IMR-90 (cell line): ENCODE data around the gene GABARAPL1. TPM values are rescaled to one million over a fixed set of nuclear protein-coding genes. Genes with fewer than 3 reads are reported as not detected.

Experiments used
- ATAC-seq: fragments of 200-7000 bp; cut with Tn5 transposase; 2 replicates; pipeline ENCODE4 v1.9.1; 2020; ENCODE audit warnings: low read depth, mild to moderate bottlenecking, moderate library complexity
- BruUV-seq: library from RNA; stranded (reverse); fragments of 400-500 nt; replicated peaks from 2 replicates; lab custom pipeline; 2021; lab: Mats Ljungman, UMichigan
- CTCF ChIA-PET: fragments of 300-600 bp; formaldehyde crosslinking; extraction: SDS; loops from one replicate; lab custom pipeline; 2021; ENCODE audit warnings: antibody characterized with exemption; lab: Yijun Ruan, JAX
- POLR2A ChIA-PET: fragments of 300-600 bp; sonication (Branson Sonifier 250); formaldehyde crosslinking; loops from one replicate; lab custom pipeline; 2022; ENCODE audit warnings: antibody characterized with exemption; ENCODE audit not compliant: unreplicated experiment; lab: Charles Lee
- DNase-seq: peaks from one replicate; pipeline ENCODE4 v3.0.0; 2013
- H2AFZ ChIP-seq: replicated peaks from 2 replicates; pipeline ENCODE3; 2013; ENCODE audit warnings: low read length, mild to moderate bottlenecking; ENCODE audit not compliant: poor library complexity
- H2AK5ac ChIP-seq: 2 replicates; pipeline ENCODE4 v1.6.1; 2013; ENCODE audit warnings: low read depth, low read length, inconsistent platforms
- H2AK9ac ChIP-seq: replicated peaks from 2 replicates; pipeline ENCODE3; 2013; ENCODE audit warnings: mild to moderate bottlenecking, low read depth, low read length, moderate library complexity; ENCODE audit not compliant: poor library complexity
- H2BK120ac ChIP-seq: 2 replicates; pipeline ENCODE4 v1.6.1; 2013; ENCODE audit warnings: low read depth, low read length, inconsistent platforms
- H2BK15ac ChIP-seq: 3 replicates; pipeline ENCODE4 v1.6.1; 2013; ENCODE audit warnings: low read depth, low read length, inconsistent platforms
- H2BK20ac ChIP-seq: 2 replicates; pipeline ENCODE4 v1.6.1; 2013; ENCODE audit warnings: low read depth, mild to moderate bottlenecking, inconsistent platforms, low read length, moderate library complexity
- H2BK5ac ChIP-seq: 2 replicates; pipeline ENCODE4 v1.6.1; 2013; ENCODE audit warnings: mild to moderate bottlenecking, low read depth, low read length, inconsistent platforms; ENCODE audit not compliant: poor library complexity, severe bottlenecking
- H3K14ac ChIP-seq: replicated peaks from 2 replicates; pipeline ENCODE4 v1.6.1; 2013; ENCODE audit warnings: low read depth, low read length, inconsistent platforms
- H3K18ac ChIP-seq: 2 replicates; pipeline ENCODE4 v1.6.1; 2013; ENCODE audit warnings: low read depth, low read length, control low read depth
- H3K23ac ChIP-seq: 2 replicates; pipeline ENCODE4 v1.6.1; 2013; ENCODE audit warnings: low read depth, low read length, inconsistent platforms
- H3K27ac ChIP-seq: 2 replicates; pipeline ENCODE4 v1.5.1; 2013; ENCODE audit warnings: mild to moderate bottlenecking, control low read depth, low read length; ENCODE audit not compliant: insufficient read depth
- H3K27me3 ChIP-seq: 2 replicates; pipeline ENCODE4 v1.6.1; 2013; ENCODE audit warnings: low read length; ENCODE audit not compliant: control insufficient read depth, insufficient read depth
- H3K36me3 ChIP-seq: 2 replicates; pipeline ENCODE4 v1.6.1; 2013; ENCODE audit warnings: low read length, mixed read lengths; ENCODE audit not compliant: control insufficient read depth, insufficient read depth
- H3K4ac ChIP-seq: 2 replicates; pipeline ENCODE4 v1.6.1; 2013; ENCODE audit warnings: low read depth, low read length, inconsistent platforms
- H3K4me1 ChIP-seq: 2 replicates; pipeline ENCODE4 v1.6.1; 2013; ENCODE audit warnings: low read length, mixed read lengths; ENCODE audit not compliant: control insufficient read depth, insufficient read depth
- H3K4me2 ChIP-seq: 2 replicates; pipeline ENCODE4 v1.6.1; 2013; ENCODE audit warnings: low read depth, mild to moderate bottlenecking, control low read depth, low read length, moderate library complexity
- H3K4me3 ChIP-seq: 2 replicates; pipeline ENCODE4 v1.5.1; 2013; ENCODE audit warnings: low read depth, mild to moderate bottlenecking, control low read depth, low read length, moderate library complexity; ENCODE audit not compliant: insufficient read depth
- H3K56ac ChIP-seq: 2 replicates; pipeline ENCODE4 v1.6.1; 2013; ENCODE audit warnings: low read length, inconsistent platforms; ENCODE audit not compliant: insufficient read depth; ENCODE audit errors: extremely low read depth
- H3K79me1 ChIP-seq, 2 experiments: 2 replicates each; pipeline ENCODE4 v1.6.1; 2013; ENCODE audit warnings: low read length in 2 of 2, inconsistent platforms in 1 of 2, low read depth in 1 of 2
- H3K9ac ChIP-seq: 2 replicates; pipeline ENCODE4 v1.6.1; 2013; ENCODE audit warnings: low read depth, low read length, control low read depth
- H3K9me1 ChIP-seq: 2 replicates; pipeline ENCODE4 v1.6.1; 2013; ENCODE audit warnings: low read length, inconsistent platforms; ENCODE audit not compliant: insufficient read depth
- H3K9me3 ChIP-seq: 2 replicates; pipeline ENCODE4 v1.6.1; 2013; ENCODE audit warnings: low read length; ENCODE audit not compliant: control insufficient read depth, insufficient read depth
- H4K20me1 ChIP-seq: 2 replicates; pipeline ENCODE4 v1.6.1; 2013; ENCODE audit warnings: low read length, inconsistent platforms; ENCODE audit not compliant: insufficient read depth
- H4K5ac ChIP-seq: 2 replicates; pipeline ENCODE4 v1.6.1; 2013; ENCODE audit warnings: mild to moderate bottlenecking, low read depth, low read length, control low read depth
- H4K8ac ChIP-seq, 2 experiments: 2 replicates each; pipeline ENCODE4 v1.6.1; 2013; ENCODE audit warnings: low read depth in 2 of 2, low read length in 2 of 2, control low read depth in 1 of 2, inconsistent platforms in 1 of 2
- H4K91ac ChIP-seq: 2 replicates; pipeline ENCODE4 v1.6.1; 2013; ENCODE audit warnings: low read depth, low read length, inconsistent platforms; ENCODE audit not compliant: insufficient read depth
- CHD1 ChIP-seq: IDR thresholded peaks from 2 replicates; pipeline ENCODE4 v1.6.1; 2012; ENCODE audit warnings: low read depth, low read length, improper control_type of control experiment
- MAFK ChIP-seq: IDR thresholded peaks from 2 replicates; pipeline ENCODE4 v1.6.1; 2012; ENCODE audit warnings: low read depth, low read length, improper control_type of control experiment
- WGBS, 2 experiments: methylation state at CpG; one replicate each; pipeline versions ENCODE4 v1.1.5 to v1.1.7; 2013; ENCODE audit warnings: missing lambda C conversion rate in 2 of 2; ENCODE audit not compliant: insufficient read length in 1 of 2; ENCODE audit errors: extremely low coverage in 2 of 2; 5-methylcytosine and 5-hydroxymethylcytosine counted together
- dilution Hi-C: fragments of 300-500 bp; cut with HindIII; formaldehyde crosslinking; loops from one replicate; pipeline ENCODE4 v1.14.3; 2018; ENCODE audit warnings: low sequenced_read_pairs; ENCODE audit not compliant: unreplicated experiment
- in situ Hi-C: fragments of 300-500 bp; cut with MboI; formaldehyde crosslinking; loops from 3 replicates; pipeline ENCODE4 v1.14.3; 2019; ENCODE audit warnings: low sequenced_read_pairs, inconsistent platforms, mixed read lengths
- intact Hi-C: fragments of 100-400 bp; cut with micrococcal nuclease; formaldehyde crosslinking; loops from 2 replicates; pipeline ENCODE4 v1.10.0; 2022
- polyA plus RNA-seq, 3 experiments: library from polyadenylated mRNA; depleted of rRNA; stranded (reverse); fragments of >200 nt; gene quantifications; 2 replicates each; pipeline ENCODE4 v1.2.3, GENCODE V29; 2012; ENCODE audit warnings: low replicate concordance in 1 of 3
- total RNA-seq: library from RNA; depleted of rRNA; stranded (reverse); fragments of >200 nt; gene quantifications from 2 replicates; pipeline ENCODE4 v1.2.3, GENCODE V29; 2012

Gene GABARAPL1
- total and polyA plus RNA-seq, 2 of the 4 experiments (the other 2 are of a cell fraction): 51.6 to 93.6 TPM

DNA sequence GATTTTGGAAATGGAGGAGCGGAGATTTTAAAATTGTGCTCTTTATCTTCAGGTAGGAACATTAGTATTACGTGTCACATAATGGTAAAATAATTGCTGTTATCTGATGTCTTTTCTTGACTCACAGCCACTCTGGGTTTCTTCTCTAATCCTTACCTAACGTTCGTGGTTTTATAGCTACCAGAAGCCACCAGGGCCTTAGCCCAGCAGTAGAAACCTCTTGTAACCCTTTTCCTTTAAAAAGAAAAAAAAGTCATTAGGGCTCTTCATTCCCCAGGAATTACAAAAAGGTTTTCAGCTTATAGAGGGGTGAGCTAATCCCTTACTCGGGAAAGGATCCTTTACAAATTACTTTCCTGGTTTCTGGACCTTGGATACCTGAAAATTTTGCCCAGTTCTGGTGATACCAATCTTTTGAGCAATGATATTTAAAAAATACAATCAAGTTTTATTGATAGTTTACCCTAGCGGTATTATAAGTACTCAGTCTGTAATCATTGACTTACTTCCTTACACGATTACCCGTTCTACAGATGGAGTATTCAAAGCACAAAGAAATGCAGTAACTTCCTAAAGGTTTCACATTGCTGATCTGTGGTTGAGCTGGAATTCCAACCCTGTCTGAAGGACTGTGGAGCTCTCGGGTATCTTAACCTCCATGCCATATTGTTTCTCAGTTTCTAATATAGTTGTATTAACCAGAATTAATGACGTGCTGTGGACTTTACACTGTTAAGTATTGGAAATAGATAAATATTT is 1.6 kb downstream of the GABARAPL1 start:
- H4K91ac ChIP-seq: peak overlapping the region; percentile 98; the same call in 1 of the 2 replicates
- ATAC-seq (0 out of 2 replicates have a peak, but pooled peaks have one; percentile 3), DNase-seq (peak; percentile 72)
- H3K9me1 ChIP-seq: peaks cover 7% of the 10 kb centered on the region
- no peak overlapping the region; the same call in 1 of the 2 replicates for H2AK5ac ChIP-seq
- 0 out of 2 replicates have a peak overlapping the region, but pooled peaks have one; percentile 94 for H2BK120ac ChIP-seq
- no peaks in the 10 kb centered on the region for H3K9me3 ChIP-seq
- H3K4me3 ChIP-seq: peak overlapping the region; percentile 89
- peaks cover 15% of the 10 kb centered on the region for H3K36me3 ChIP-seq
- H4K8ac ChIP-seq: peak overlapping the region; percentile 75 to 88; a peak in 3 of 4 replicates
- peaks cover 3% of the 10 kb centered on the region; the same call in 1 of the 2 replicates for H3K4me1 ChIP-seq
- peak overlapping the region; percentile 76 for H4K5ac ChIP-seq
- peak overlapping the region; percentile 98 for H3K14ac ChIP-seq
- H3K56ac ChIP-seq: peak overlapping the region; percentile 95
- TSS peak; percentile 69 for BruUV-seq
- H3K27ac ChIP-seq: peak overlapping the region; percentile 98
- dilution Hi-C loops: no loop called here
- in situ Hi-C loops: no loop called here
- peaks cover 6 to 36% of the 10 kb centered on the region in 2 experiments; a peak in 3 of 4 replicates for H3K79me1 ChIP-seq
- WGBS, 2 experiments: no CpG with 5 or more reads among the region's 10 CpGs
- intact Hi-C loops: loop anchor here (1.0 to 10.0 kb wide), 5 partner anchors 61 to 470 kb away; partner anchors contain the start of genes CLEC12B and CLEC2B
- peak overlapping the region; percentile 96 for H3K4ac ChIP-seq
- POLR2A ChIA-PET: interaction anchor here (0.5 to 1.4 kb wide), 7 partner anchors 10 to 61 kb away, joined by 3 to 23 read pairs (median 4); no protein-coding TSS in a partner anchor
- peak overlapping the region; percentile 88 for H2BK5ac ChIP-seq
- H2BK20ac ChIP-seq: no peak overlapping the region
- peak overlapping the region; percentile 85 for H3K18ac ChIP-seq
- no peak overlapping the region for H2AK9ac ChIP-seq
- TF ChIP-seq MAFK (no peak), CHD1 (peak; percentile 1; the same call in 1 of the 2 replicates)
- peak overlapping the region; percentile 89 for H3K9ac ChIP-seq
- peak overlapping the region; percentile 98 for H3K23ac ChIP-seq
- no peak overlapping the region; the same call in 2 of the 3 replicates for H2BK15ac ChIP-seq
- H3K27me3 ChIP-seq: no peaks in the 10 kb centered on the region
- H2AFZ ChIP-seq: no peak overlapping the region
- H4K20me1 ChIP-seq: peaks cover 26% of the 10 kb centered on the region
- CTCF ChIA-PET: interaction anchor here (0.6 to 1.4 kb wide), 4 partner anchors 10 to 485 kb away, joined by 3 to 10 read pairs (median 3); no protein-coding TSS in a partner anchor
- peak overlapping the region; percentile 91 for H3K4me2 ChIP-seq
